ENCODE measurements around the gene STRIP2. TPM values are rescaled to one million over a fixed set of nuclear protein-coding genes. Genes with fewer than 3 reads are reported as not detected.

The STRIP2 gene
- total and polyA plus RNA-seq, 9 of the 15 experiments (the other 6 are each of a cell fraction or from before 2014, with no cell fraction given): 10.1 to 81.8 (median 42.3) TPM

DNA sequence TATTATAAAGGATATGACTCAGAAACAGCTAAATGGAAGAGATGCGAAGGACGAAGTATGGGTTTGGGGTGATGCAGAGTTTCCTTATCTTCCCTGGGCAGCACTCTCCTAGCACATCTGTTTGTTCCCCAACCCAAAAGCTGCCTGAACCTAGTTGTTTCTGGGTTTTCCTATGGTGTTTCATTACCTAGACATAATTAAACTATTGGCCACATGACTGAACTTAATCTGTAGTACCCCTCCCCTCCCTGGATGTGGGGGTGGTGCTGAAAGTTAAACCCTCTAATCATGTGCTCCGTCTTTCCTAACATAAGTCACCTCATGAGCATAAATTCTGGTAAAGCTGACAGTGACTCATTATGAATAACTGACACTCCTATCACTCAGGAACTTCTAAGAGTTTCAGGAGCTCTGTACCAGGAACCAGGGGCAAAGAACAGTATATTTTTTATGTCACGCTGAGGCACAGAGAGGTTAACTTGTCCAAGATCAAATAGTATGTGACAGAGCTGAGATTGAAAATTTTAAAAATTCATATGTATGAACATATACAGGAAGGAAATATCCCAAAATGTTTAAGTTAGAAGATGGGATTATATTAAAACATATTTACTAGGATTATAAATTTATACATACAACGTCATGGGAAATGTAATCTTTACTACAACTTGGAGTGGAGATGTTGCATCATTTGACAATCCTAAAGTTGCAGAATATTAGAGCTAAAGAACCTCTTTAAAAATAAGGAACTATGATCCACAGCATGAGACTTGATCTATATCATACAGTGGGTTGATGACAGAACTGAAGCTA lies 4.8 kb downstream of the STRIP2 start (continued):
- peak; percentile 95 for TF ChIP-seq ZNF24 (IDR thresholded peaks at IDR 0.05)
- peak; percentile 91 for TF ChIP-seq MTA2 (IDR thresholded peaks at IDR 0.05; ENCODE audit: low read depth)
- TF ChIP-seq, protein P1, sequence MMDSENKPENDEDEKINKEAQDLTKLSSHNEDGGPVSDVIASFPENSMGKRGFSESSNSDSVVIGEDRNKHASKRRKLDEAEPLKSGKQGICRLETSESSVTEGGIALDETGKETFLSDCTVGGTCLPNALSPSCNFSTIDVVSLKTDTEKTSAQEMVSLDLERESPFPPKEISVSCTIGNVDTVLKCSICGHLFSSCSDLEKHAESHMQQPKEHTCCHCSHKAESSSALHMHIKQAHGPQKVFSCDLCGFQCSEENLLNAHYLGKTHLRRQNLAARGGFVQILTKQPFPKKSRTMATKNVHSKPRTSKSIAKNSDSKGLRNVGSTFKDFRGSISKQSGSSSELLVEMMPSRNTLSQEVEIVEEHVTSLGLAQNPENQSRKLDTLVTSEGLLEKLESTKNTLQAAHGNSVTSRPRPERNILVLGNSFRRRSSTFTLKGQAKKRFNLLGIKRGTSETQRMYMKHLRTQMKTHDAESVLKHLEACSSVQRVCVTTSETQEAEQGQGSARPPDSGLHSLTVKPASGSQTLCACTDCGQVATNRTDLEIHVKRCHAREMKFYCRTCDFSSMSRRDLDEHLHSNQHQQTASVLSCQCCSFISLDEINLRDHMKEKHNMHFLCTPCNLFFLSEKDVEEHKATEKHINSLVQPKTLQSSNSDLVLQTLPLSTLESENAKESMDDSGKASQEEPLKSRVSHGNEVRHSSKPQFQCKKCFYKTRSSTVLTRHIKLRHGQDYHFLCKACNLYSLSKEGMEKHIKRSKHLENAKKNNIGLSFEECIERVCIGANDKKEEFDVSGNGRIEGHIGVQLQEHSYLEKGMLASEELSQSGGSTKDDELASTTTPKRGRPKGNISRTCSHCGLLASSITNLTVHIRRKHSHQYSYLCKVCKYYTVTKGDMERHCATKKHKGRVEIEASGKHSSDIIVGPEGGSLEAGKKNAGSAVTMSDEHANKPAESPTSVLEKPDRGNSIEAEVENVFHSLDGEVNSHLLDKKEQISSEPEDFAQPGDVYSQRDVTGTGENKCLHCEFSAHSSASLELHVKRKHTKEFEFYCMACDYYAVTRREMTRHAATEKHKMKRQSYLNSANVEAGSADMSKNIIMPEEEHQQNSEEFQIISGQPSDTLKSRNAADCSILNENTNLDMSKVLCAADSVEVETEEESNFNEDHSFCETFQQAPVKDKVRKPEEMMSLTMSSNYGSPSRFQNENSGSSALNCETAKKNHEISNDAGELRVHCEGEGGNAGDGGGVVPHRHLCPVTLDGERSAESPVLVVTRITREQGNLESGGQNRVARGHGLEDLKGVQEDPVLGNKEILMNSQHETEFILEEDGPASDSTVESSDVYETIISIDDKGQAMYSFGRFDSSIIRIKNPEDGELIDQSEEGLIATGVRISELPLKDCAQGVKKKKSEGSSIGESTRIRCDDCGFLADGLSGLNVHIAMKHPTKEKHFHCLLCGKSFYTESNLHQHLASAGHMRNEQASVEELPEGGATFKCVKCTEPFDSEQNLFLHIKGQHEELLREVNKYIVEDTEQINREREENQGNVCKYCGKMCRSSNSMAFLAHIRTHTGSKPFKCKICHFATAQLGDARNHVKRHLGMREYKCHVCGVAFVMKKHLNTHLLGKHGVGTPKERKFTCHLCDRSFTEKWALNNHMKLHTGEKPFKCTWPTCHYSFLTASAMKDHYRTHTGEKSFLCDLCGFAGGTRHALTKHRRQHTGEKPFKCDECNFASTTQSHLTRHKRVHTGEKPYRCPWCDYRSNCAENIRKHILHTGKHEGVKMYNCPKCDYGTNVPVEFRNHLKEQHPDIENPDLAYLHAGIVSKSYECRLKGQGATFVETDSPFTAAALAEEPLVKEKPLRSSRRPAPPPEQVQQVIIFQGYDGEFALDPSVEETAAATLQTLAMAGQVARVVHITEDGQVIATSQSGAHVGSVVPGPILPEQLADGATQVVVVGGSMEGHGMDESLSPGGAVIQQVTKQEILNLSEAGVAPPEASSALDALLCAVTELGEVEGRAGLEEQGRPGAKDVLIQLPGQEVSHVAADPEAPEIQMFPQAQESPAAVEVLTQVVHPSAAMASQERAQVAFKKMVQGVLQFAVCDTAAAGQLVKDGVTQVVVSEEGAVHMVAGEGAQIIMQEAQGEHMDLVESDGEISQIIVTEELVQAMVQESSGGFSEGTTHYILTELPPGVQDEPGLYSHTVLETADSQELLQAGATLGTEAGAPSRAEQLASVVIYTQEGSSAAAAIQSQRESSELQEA (IDR thresholded peaks at IDR 0.05; ENCODE audit: low read depth): no peak
- no peak for TF ChIP-seq CBFB (CRISPR knock-in tag; IDR thresholded peaks at IDR 0.05)
- no peak for TF ChIP-seq ZFP1 (CRISPR knock-in tag; IDR thresholded peaks at IDR 0.05)
- no peak for TF ChIP-seq MCM7 (IDR thresholded peaks at IDR 0.05)
- TF ChIP-seq GABPB1 (CRISPR knock-in tag; IDR thresholded peaks at IDR 0.05): no peak
- TF ChIP-seq NONO (IDR thresholded peaks at IDR 0.05; ENCODE audit: low read depth in 2 of 2, low read length in 1 of 2): no peak
- TF ChIP-seq SRSF1 (IDR thresholded peaks at IDR 0.05; ENCODE audit: low read depth, low read length): no peak
- TF ChIP-seq POLR3G (IDR thresholded peaks at IDR 0.05; ENCODE audit: extremely low read depth, insufficient read length, insufficient replicate concordance): no peak
- TF ChIP-seq, protein P2, sequence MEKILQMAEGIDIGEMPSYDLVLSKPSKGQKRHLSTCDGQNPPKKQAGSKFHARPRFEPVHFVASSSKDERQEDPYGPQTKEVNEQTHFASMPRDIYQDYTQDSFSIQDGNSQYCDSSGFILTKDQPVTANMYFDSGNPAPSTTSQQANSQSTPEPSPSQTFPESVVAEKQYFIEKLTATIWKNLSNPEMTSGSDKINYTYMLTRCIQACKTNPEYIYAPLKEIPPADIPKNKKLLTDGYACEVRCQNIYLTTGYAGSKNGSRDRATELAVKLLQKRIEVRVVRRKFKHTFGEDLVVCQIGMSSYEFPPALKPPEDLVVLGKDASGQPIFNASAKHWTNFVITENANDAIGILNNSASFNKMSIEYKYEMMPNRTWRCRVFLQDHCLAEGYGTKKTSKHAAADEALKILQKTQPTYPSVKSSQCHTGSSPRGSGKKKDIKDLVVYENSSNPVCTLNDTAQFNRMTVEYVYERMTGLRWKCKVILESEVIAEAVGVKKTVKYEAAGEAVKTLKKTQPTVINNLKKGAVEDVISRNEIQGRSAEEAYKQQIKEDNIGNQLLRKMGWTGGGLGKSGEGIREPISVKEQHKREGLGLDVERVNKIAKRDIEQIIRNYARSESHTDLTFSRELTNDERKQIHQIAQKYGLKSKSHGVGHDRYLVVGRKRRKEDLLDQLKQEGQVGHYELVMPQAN (IDR thresholded peaks at IDR 0.05; ENCODE audit: borderline replicate concordance): no peak
- TF ChIP-seq, protein P3, sequence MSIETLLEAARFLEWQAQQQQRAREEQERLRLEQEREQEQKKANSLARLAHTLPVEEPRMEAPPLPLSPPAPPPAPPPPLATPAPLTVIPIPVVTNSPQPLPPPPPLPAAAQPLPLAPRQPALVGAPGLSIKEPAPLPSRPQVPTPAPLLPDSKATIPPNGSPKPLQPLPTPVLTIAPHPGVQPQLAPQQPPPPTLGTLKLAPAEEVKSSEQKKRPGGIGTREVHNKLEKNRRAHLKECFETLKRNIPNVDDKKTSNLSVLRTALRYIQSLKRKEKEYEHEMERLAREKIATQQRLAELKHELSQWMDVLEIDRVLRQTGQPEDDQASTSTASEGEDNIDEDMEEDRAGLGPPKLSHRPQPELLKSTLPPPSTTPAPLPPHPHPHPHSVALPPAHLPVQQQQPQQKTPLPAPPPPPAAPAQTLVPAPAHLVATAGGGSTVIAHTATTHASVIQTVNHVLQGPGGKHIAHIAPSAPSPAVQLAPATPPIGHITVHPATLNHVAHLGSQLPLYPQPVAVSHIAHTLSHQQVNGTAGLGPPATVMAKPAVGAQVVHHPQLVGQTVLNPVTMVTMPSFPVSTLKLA (conservative IDR thresholded peaks at IDR 0.05): peak; percentile 79 to 90
- TF ChIP-seq RBM34 (IDR thresholded peaks at IDR 0.05; ENCODE audit: borderline replicate concordance, insufficient read depth, low read length): no peak
- no peak for TF ChIP-seq KLF6 (CRISPR knock-in tag; IDR thresholded peaks at IDR 0.05; ENCODE audit: borderline replicate concordance)

All from K562 (cell line).